ENCODE data around the gene OR5B3.

DNA sequence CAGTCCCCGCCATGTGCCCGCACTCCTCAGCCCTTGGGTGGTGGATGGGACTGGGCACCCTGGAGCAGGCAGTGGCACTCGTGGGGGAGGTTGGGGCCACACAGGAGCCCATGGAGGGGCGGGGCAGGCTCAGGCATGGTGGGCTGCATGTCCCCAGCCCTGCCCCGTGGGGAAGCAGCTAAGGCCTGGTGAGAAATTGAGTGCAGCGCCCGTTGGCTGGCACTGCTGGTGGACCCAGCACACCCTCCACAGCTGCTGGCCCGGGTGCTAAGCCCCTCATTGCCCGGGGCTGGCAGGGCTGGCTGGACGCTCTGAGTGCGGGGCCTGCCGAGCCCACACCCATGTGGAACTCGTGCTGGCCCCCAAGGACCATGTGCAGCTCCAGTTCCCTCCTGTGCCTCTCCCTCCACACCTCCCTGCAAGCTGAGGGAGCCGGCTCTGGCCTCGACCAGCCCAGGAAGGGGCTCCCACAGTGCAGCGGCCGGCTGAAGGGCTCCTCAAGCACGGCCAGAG is 16.1 kb downstream of the OR5B3 start:
- TF ChIP-seq, protein P1, sequence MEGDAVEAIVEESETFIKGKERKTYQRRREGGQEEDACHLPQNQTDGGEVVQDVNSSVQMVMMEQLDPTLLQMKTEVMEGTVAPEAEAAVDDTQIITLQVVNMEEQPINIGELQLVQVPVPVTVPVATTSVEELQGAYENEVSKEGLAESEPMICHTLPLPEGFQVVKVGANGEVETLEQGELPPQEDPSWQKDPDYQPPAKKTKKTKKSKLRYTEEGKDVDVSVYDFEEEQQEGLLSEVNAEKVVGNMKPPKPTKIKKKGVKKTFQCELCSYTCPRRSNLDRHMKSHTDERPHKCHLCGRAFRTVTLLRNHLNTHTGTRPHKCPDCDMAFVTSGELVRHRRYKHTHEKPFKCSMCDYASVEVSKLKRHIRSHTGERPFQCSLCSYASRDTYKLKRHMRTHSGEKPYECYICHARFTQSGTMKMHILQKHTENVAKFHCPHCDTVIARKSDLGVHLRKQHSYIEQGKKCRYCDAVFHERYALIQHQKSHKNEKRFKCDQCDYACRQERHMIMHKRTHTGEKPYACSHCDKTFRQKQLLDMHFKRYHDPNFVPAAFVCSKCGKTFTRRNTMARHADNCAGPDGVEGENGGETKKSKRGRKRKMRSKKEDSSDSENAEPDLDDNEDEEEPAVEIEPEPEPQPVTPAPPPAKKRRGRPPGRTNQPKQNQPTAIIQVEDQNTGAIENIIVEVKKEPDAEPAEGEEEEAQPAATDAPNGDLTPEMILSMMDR (IDR thresholded peaks at IDR 0.05) = no peak
- no peak for TF ChIP-seq POLR2A (IDR thresholded peaks at IDR 0.05)
